HEK293 (cell line): Measurements from ENCODE around the gene FGFRL1.
A peak's percentile ranks its signal among the peaks of the same experiment; 100 is the strongest.

ENCODE experiments used
- CTCF ChIA-PET: fragments of 350-600 bp; formaldehyde crosslinking; extraction: SDS; loops from one replicate; lab custom pipeline; 2021; ENCODE audit warnings: antibody characterized with exemption; lab: Yijun Ruan, JAX
- POLR2A ChIA-PET: fragments of 300-600 bp; formaldehyde crosslinking; extraction: SDS; loops from one replicate; lab custom pipeline; 2020; ENCODE audit warnings: antibody characterized with exemption, inconsistent platforms; lab: Yijun Ruan, JAX
- H3K27ac ChIP-seq: fragments of 200-500 bp; sonication (Bioruptor generic); 2 replicates; pipeline ENCODE4 v1.5.1; 2014; ENCODE audit warnings: low read depth, low read length, control low read depth, inconsistent platforms; ENCODE audit errors: extremely low read depth
- H3K36me3 ChIP-seq, 2 experiments: fragments of 200-500 bp in 1 of 2; sonication (Bioruptor generic) in 1 of 2; 1 replicate in 1 of 2; 2 replicates in 1 of 2; pipeline ENCODE4 v1.5.1; 2014 to 2017; ENCODE audit warnings: inconsistent platforms in 2 of 2, low read length in 2 of 2; ENCODE audit not compliant: control insufficient read depth in 2 of 2, insufficient read depth in 1 of 2
- H3K4me1 ChIP-seq: fragments of 200-500 bp; sonication (Bioruptor generic); 2 replicates; pipeline ENCODE4 v1.5.1; 2014; ENCODE audit warnings: mild to moderate bottlenecking, low read length, inconsistent platforms; ENCODE audit not compliant: control insufficient read depth, insufficient read depth
- H3K4me3 ChIP-seq: 2 replicates; pipeline ENCODE4 v1.5.1; 2011; ENCODE audit warnings: low read depth, mild to moderate bottlenecking, control low read depth, low read length, moderate library complexity
- H3K9me3 ChIP-seq: fragments of 200-500 bp; sonication (Bioruptor generic); 2 replicates; pipeline ENCODE4 v1.5.1; 2014; ENCODE audit warnings: low read depth, low read length, inconsistent platforms; ENCODE audit not compliant: control insufficient read depth, insufficient read depth
- BCL11B ChIP-seq: fragments of 450-650 bp; formaldehyde crosslinking; IDR thresholded peaks from 2 replicates; pipeline ENCODE4 v1.5.1; 2016; ENCODE audit warnings: low read depth, missing biosample characterization, missing genetic modification characterization
- GFI1B ChIP-seq: fragments of 450-650 bp; formaldehyde crosslinking; IDR thresholded peaks from 2 replicates; pipeline ENCODE4 v1.5.1; 2016; ENCODE audit warnings: missing biosample characterization, missing genetic modification characterization
- GLIS2 ChIP-seq: fragments of 450-650 bp; formaldehyde crosslinking; IDR thresholded peaks from 2 replicates; pipeline ENCODE4 v1.5.1; 2016; ENCODE audit warnings: missing biosample characterization, missing genetic modification characterization
- SALL2 ChIP-seq: fragments of 450-650 bp; formaldehyde crosslinking; IDR thresholded peaks from 2 replicates; pipeline ENCODE4 v1.5.0; 2017; ENCODE audit warnings: missing biosample characterization, mild to moderate bottlenecking, missing genetic modification characterization, borderline replicate concordance
- ZIC2 ChIP-seq: fragments of 450-650 bp; formaldehyde crosslinking; IDR thresholded peaks from 2 replicates; pipeline ENCODE4 v1.5.1; 2016; ENCODE audit warnings: missing biosample characterization, missing genetic modification characterization
- ZNF426 ChIP-seq: fragments of 450-650 bp; formaldehyde crosslinking; IDR thresholded peaks from 2 replicates; pipeline ENCODE4 v1.5.1; 2017; ENCODE audit warnings: missing biosample characterization, missing genetic modification characterization, mild to moderate bottlenecking, inconsistent platforms, moderate library complexity
- ZNF596 ChIP-seq: fragments of 450-650 bp; IDR thresholded peaks from 2 replicates; pipeline ENCODE4 v1.5.0; 2018; ENCODE audit warnings: missing biosample characterization, mild to moderate bottlenecking, missing genetic modification characterization, moderate library complexity
- ZNF600 ChIP-seq: fragments of 450-650 bp; formaldehyde crosslinking; IDR thresholded peaks from 2 replicates; pipeline ENCODE4 v1.5.1; 2016; ENCODE audit warnings: missing biosample characterization, missing genetic modification characterization
- TF ChIP-seq, protein P1 (sequence below): fragments of 450-650 bp; formaldehyde crosslinking; IDR thresholded peaks from 2 replicates; pipeline ENCODE4 v1.5.1; 2016; ENCODE audit warnings: missing biosample characterization, missing genetic modification characterization
- TF ChIP-seq, protein P2 (sequence below): fragments of 450-650 bp; formaldehyde crosslinking; IDR thresholded peaks from 2 replicates; pipeline ENCODE4 v1.5.1; 2016; ENCODE audit warnings: missing biosample characterization, missing genetic modification characterization
- TF ChIP-seq, protein P3 (sequence below): fragments of 450-650 bp; formaldehyde crosslinking; IDR thresholded peaks from 2 replicates; pipeline ENCODE4 v1.5.1; 2017; ENCODE audit warnings: missing biosample characterization, missing genetic modification characterization

The FGFRL1 gene

DNA sequence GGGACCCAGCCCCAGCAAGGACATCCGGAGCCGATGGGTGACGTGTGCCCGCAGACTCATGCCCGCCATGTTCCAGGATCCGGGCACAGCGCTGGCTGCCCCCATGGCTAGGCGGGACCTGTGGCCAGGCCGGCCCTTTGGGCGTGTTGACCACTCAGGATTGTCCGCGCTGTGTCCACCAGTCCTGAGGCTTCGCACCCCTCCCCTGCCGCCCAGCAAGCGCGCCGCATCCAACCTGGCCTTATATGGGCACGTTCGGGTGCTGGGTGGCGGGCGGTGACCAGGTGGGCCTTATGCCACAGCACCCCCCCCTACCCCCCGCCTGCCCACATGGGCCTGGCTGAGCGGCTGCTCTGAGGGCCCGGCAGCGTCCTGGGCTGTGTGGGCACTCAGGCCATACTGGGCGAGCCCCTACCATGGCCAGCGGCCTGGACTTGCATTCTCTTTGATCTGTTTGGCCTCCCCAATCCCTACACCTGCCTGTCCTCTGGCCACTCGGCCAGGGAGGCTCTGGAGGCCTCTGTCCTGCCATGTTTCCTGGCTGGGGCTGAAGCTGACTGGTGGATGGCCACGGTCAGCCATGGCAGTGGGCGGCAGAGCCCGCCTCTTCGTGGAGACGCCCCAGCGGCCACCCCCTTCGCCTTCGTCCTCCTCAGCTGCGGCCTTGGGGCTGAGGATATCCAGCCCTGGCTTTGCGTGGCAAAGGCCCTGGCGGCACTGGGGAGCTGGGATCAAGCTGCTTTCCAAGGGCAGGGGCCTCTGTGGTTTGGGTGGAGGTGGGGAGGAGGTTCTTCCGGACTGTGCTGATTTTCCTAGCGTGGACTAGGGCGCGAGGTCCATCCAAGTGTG, 2.0 kb downstream of the FGFRL1 start:
- Histone ChIP-seq H3K4me3 (no peak overlapping the region), H3K27ac (no peak overlapping the region), H3K36me3 (peaks cover 0 to 14% of the 10 kb centered on the region in 2 experiments; a peak in 1 of 3 replicates), H3K4me1 (no peaks in the 10 kb centered on the region; the same call in 1 of the 2 replicates), H3K9me3 (no peaks in the 10 kb centered on the region)
- TF ChIP-seq, protein P1, sequence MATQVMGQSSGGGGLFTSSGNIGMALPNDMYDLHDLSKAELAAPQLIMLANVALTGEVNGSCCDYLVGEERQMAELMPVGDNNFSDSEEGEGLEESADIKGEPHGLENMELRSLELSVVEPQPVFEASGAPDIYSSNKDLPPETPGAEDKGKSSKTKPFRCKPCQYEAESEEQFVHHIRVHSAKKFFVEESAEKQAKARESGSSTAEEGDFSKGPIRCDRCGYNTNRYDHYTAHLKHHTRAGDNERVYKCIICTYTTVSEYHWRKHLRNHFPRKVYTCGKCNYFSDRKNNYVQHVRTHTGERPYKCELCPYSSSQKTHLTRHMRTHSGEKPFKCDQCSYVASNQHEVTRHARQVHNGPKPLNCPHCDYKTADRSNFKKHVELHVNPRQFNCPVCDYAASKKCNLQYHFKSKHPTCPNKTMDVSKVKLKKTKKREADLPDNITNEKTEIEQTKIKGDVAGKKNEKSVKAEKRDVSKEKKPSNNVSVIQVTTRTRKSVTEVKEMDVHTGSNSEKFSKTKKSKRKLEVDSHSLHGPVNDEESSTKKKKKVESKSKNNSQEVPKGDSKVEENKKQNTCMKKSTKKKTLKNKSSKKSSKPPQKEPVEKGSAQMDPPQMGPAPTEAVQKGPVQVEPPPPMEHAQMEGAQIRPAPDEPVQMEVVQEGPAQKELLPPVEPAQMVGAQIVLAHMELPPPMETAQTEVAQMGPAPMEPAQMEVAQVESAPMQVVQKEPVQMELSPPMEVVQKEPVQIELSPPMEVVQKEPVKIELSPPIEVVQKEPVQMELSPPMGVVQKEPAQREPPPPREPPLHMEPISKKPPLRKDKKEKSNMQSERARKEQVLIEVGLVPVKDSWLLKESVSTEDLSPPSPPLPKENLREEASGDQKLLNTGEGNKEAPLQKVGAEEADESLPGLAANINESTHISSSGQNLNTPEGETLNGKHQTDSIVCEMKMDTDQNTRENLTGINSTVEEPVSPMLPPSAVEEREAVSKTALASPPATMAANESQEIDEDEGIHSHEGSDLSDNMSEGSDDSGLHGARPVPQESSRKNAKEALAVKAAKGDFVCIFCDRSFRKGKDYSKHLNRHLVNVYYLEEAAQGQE (tag by site-specific recombination) = peak; percentile 67; the same call in 1 of the 2 replicates
- TF ChIP-seq, protein P2, sequence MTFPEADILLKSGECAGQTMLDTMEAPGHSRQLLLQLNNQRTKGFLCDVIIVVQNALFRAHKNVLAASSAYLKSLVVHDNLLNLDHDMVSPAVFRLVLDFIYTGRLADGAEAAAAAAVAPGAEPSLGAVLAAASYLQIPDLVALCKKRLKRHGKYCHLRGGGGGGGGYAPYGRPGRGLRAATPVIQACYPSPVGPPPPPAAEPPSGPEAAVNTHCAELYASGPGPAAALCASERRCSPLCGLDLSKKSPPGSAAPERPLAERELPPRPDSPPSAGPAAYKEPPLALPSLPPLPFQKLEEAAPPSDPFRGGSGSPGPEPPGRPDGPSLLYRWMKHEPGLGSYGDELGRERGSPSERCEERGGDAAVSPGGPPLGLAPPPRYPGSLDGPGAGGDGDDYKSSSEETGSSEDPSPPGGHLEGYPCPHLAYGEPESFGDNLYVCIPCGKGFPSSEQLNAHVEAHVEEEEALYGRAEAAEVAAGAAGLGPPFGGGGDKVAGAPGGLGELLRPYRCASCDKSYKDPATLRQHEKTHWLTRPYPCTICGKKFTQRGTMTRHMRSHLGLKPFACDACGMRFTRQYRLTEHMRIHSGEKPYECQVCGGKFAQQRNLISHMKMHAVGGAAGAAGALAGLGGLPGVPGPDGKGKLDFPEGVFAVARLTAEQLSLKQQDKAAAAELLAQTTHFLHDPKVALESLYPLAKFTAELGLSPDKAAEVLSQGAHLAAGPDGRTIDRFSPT (tag by site-specific recombination) = peak; percentile 70
- TF ChIP-seq ZNF596 (tag by site-specific recombination) (no peak), ZNF600 (0 out of 2 replicates have a peak, but pooled peaks have one; percentile 26)
- ChIA-PET CTCF (no interaction called here), POLR2A (no interaction called here)

DNA sequence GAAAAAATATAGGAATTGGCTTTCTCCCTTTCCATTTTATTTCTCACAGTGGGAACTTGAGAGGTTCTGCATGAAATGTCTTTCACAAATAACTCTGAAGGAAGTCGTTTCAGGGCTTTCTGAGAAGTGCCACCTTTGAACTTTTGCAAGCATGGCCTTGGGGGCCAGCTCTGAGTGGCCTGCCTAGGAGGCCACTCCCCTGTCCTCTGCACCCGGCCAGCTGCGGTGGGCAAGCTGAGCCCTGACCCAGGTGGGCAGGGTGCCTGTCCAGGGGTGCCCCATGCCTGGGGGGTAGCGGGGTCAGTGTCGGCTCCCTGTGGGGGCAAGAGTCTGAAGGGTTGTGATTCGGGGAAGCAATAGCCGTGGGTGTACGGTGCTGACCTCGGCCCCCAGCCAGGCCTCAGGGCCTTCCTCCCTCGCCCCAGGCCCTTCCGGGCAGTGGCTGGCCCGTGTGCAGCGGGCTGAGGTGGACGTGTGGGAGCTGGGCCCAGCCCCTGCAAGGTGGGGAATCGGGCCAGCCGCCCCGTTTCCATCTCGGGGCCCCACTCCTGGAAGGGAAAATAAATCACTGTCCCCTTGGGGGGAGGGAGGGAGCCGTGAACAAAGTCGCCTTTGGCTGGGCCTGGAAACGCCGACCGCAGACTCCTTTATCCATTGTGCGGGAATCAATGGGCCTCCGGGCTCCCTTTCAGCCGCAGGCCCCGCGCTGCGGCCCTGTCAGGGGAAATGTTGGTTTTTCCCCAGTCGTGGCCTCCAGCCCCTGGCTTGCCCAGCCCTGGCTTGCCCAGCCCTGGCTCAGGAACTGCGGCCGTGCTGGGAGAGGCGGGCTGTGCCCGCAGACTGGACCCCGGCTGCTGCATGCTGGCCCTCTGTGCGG, 3.1 kb downstream of the FGFRL1 start:
- Histone ChIP-seq H3K4me3 (no peak overlapping the region), H3K27ac (no peak overlapping the region), H3K4me1 (no peaks in the 10 kb centered on the region; the same call in 1 of the 2 replicates), H3K36me3 (peaks cover 0 to 14% of the 10 kb centered on the region in 2 experiments; a peak in 1 of 3 replicates), H3K9me3 (no peaks in the 10 kb centered on the region)
- POLR2A ChIA-PET = no interaction called here
- CTCF ChIA-PET = no interaction called here
- peak; percentile 49 for TF ChIP-seq GLIS2 (tag by site-specific recombination)
- TF ChIP-seq GFI1B = no peak
- TF ChIP-seq ZNF426 (tag by site-specific recombination) = no peak
- 0 out of 2 replicates have a peak, but pooled peaks have one; percentile 47 for TF ChIP-seq BCL11B (tag by site-specific recombination)

DNA sequence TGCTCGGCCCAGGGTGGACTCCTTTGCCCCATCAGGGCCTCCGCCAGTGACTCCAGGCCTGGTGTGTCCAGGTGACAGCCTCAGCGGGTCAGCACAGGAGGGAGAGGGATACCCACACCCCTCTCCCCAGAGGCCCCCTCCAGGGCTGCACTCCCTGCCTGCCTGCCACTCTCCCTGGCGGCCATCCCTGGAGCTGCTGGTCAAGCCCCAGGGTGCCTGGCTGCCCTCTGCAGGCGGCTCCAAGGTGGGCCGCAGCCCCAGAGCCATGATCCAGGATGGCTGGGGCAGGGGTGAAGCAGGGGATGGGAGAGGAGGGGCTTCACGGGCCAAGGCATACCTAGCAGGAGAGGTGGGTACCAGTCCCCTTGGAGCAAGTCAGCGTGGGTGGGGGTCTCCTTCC, 3.8 kb downstream of the FGFRL1 start:
- CTCF ChIA-PET = no interaction called here
- no peaks in the 10 kb centered on the region for H3K9me3 ChIP-seq
- TF ChIP-seq ZIC2 (tag by site-specific recombination) = peak; percentile 66
- TF ChIP-seq SALL2 (tag by site-specific recombination) = no peak
- TF ChIP-seq, protein P3, sequence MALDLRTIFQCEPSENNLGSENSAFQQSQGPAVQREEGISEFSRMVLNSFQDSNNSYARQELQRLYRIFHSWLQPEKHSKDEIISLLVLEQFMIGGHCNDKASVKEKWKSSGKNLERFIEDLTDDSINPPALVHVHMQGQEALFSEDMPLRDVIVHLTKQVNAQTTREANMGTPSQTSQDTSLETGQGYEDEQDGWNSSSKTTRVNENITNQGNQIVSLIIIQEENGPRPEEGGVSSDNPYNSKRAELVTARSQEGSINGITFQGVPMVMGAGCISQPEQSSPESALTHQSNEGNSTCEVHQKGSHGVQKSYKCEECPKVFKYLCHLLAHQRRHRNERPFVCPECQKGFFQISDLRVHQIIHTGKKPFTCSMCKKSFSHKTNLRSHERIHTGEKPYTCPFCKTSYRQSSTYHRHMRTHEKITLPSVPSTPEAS (tag by site-specific recombination) = no peak
- 0 out of 2 replicates have a peak, but pooled peaks have one; percentile 10 for TF ChIP-seq GLIS2 (tag by site-specific recombination)
- H3K4me1 ChIP-seq = no peaks in the 10 kb centered on the region; the same call in 1 of the 2 replicates
- peaks cover 0 to 14% of the 10 kb centered on the region in 2 experiments; a peak in 1 of 3 replicates for H3K36me3 ChIP-seq
- POLR2A ChIA-PET = no interaction called here
- no peak overlapping the region for H3K4me3 ChIP-seq
- no peak overlapping the region for H3K27ac ChIP-seq
